Upper lobe of right lung (tissue), 1 donor: ENCODE results near the gene KCNMA1. TPM values are rescaled to one million over a fixed set of nuclear protein-coding genes. Genes with fewer than 3 reads are reported as not detected.

Source experiments
- ATAC-seq: fragments of 200-7000 bp; cut with Tn5 transposase; one replicate; pipeline ENCODE4 v1.9.1; 2020; ENCODE audit warnings: mild to moderate bottlenecking, moderate library complexity
- DNase-seq: peaks from one replicate; pipeline ENCODE4 v3.0.0-alpha.2; 2020
- H3K27ac ChIP-seq: fragments of 200-600 bp; one replicate; pipeline ENCODE4 v1.8.0; 2022
- H3K27me3 ChIP-seq: fragments of 200-600 bp; one replicate; pipeline ENCODE4 v1.8.0; 2022; ENCODE audit warnings: mild to moderate bottlenecking
- H3K36me3 ChIP-seq: fragments of 200-600 bp; one replicate; pipeline ENCODE4 v1.8.0; 2022
- H3K4me1 ChIP-seq: fragments of 200-600 bp; one replicate; pipeline ENCODE4 v1.8.0; 2022
- H3K4me3 ChIP-seq: fragments of 200-600 bp; one replicate; pipeline ENCODE4 v1.8.0; 2022; ENCODE audit warnings: mild to moderate bottlenecking
- H3K9me3 ChIP-seq: fragments of 200-600 bp; one replicate; pipeline ENCODE4 v1.8.0; 2022
- intact Hi-C: fragments of 100-400 bp; cut with DNase I; formaldehyde crosslinking; loops from one replicate; pipeline ENCODE4 v1.11.0; 2022
- total RNA-seq: library from RNA; stranded (reverse); fragmentation: NEBNext Ultra II Directional; extraction: Animal tissue kit (Norgen Biotek cat#: 25700); gene quantifications from one replicate; pipeline ENCODE4 v1.2.1, GENCODE V29; 2021
- TF ChIP-seq, protein P1 (sequence below): fragments of 200-600 bp; IDR thresholded peaks from one replicate; pipeline ENCODE4 v1.8.0; 2022; ENCODE audit warnings: antibody characterized with exemption
- donor health status: DM: no; HTN: yes; CAD: no; lungs with severe emphysema.

Gene KCNMA1
- total RNA-seq, 1 donor from 2014 or later = 26.3 TPM

DNA sequence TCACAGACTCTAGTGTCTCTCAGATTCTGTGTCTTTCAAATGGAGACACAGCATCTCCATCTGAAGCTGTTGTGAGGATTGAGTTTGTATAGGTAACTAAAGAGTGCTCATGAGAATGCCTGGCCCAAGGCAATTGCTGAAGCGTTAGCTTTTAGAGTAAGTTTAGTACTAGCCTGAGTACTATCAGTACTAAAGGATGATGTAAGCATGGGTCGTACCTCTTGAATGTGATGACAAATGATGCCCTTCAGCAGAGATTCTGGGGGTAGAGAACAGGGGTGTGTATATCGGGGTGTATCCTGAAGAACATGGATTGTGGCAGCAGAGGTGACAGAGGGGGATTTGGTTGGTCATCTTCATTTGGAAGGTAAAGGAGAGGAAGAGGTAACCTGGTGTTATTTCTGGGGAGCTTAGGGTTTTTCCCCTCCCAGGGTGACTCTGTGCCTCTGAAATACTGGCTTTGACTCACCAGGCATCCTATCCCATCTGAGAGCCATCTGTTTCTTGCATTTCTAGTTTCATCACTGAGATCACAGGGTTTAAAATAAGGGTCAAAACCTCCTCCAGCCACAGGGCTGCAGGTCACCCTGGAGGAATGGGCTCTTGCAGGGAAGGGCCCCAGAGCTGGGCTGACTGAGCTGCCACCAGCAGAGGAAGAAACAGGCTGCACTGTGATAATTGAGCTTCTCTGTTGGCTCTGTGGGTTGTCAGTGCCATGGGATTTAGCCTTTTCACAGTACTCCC is 756.0 kb downstream of the KCNMA1 start:
- ATAC-seq (no peak), DNase-seq (no peak)
- intact Hi-C loops = no loop called here
- Histone ChIP-seq H3K4me1 (no peaks in the 10 kb centered on the region), H3K4me3 (no peak overlapping the region), H3K27me3 (peaks cover 4% of the 10 kb centered on the region), H3K27ac (no peak overlapping the region), H3K36me3 (no peaks in the 10 kb centered on the region), H3K9me3 (no peaks in the 10 kb centered on the region)
- TF ChIP-seq, protein P1, sequence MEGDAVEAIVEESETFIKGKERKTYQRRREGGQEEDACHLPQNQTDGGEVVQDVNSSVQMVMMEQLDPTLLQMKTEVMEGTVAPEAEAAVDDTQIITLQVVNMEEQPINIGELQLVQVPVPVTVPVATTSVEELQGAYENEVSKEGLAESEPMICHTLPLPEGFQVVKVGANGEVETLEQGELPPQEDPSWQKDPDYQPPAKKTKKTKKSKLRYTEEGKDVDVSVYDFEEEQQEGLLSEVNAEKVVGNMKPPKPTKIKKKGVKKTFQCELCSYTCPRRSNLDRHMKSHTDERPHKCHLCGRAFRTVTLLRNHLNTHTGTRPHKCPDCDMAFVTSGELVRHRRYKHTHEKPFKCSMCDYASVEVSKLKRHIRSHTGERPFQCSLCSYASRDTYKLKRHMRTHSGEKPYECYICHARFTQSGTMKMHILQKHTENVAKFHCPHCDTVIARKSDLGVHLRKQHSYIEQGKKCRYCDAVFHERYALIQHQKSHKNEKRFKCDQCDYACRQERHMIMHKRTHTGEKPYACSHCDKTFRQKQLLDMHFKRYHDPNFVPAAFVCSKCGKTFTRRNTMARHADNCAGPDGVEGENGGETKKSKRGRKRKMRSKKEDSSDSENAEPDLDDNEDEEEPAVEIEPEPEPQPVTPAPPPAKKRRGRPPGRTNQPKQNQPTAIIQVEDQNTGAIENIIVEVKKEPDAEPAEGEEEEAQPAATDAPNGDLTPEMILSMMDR = no peak

DNA sequence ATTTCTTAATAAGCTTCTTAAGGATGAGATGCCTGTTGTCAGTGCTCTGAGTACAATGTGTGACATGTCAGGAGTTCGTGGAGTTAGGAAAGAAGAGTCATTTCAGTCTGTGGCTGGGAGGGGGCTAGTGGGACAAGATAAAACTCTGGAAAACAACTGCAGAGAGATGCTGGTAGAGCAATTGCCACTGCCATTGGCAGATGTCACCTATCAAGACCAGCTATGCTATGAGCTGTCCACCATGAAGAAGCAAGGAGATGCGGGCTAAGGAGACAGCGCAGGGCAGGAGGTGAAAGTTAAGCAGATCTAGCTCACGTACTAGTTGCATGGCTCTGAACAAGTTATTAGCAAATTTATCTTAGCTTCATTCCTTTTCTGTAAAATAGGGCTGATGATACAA is 756.7 kb downstream of the KCNMA1 start:
- Histone ChIP-seq H3K27me3 (peaks cover 4% of the 10 kb centered on the region), H3K27ac (no peak overlapping the region), H3K36me3 (no peaks in the 10 kb centered on the region), H3K4me1 (no peaks in the 10 kb centered on the region), H3K9me3 (no peaks in the 10 kb centered on the region), H3K4me3 (no peak overlapping the region)
- DNase-seq (no peak), ATAC-seq (no peak)
- TF ChIP-seq, protein P1 = no peak
- intact Hi-C loops = no loop called here

DNA sequence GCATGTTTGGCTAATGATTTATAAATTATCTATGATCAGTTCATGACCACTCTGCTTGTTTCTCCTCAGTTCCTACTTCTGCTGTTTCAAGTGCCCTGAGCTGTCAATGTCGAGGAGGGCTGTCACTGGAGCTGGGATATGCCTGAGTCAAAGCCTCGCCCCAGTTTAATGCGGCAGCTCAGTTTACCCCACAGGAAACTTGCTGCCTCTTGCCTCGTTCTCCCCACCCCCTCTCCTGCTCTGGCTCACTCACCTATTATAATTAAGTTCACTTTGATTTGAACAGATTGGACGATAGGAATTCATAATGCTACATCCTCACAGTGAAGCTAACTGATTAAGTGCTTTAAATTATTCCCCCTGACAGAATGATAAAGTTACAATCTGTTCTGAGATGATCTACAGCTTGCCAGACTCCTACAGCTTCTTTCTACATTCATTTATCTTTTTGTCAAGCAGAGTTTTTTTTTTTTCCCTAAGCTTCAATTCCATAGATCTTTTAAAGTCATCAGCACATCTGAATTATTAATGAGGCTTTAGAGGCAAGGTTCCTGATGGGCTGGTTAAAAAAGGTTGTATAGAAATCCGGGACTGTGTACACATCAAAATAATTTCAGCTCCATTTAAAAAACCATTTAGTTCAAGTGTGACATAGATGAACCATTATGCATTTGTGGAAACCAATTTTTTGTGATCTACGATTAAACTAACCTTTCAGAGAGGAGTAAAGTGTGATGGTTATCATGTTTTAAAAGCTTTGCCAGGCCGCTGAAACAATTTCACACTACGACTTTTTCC is 758.3 kb downstream of the KCNMA1 start:
- intact Hi-C loops = no loop called here
- Histone ChIP-seq H3K4me1 (no peaks in the 10 kb centered on the region), H3K36me3 (no peaks in the 10 kb centered on the region), H3K9me3 (no peaks in the 10 kb centered on the region), H3K4me3 (no peak overlapping the region), H3K27ac (no peak overlapping the region), H3K27me3 (peaks cover 4% of the 10 kb centered on the region)
- no peak for ATAC-seq
- TF ChIP-seq, protein P1 = no peak
- DNase-seq = no peak

DNA sequence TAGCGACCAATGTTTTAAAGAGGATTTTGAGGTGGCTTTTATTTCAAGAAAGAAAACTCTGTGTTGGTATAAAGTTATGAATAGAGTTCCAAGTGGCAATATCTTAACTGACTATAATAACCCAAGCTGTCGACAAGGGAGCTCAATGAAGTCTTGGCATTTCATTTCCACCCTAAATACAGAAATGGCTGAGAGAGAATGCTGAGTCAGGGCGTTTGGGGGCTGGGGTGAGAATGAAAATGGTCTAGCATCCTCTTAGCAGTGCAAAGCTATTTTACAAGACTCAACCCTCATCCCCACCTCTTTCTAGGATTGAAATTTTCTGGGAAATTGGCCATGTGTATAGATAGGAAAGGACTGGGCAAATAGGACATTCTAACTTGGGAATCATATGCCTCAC is 759.1 kb downstream of the KCNMA1 start:
- TF ChIP-seq, protein P1 = no peak
- no peak for ATAC-seq
- H3K27ac ChIP-seq = no peak overlapping the region
- no peaks in the 10 kb centered on the region for H3K36me3 ChIP-seq
- no peaks in the 10 kb centered on the region for H3K9me3 ChIP-seq
- H3K4me3 ChIP-seq = no peak overlapping the region
- no peaks in the 10 kb centered on the region for H3K4me1 ChIP-seq
- DNase-seq = no peak
- H3K27me3 ChIP-seq = peaks cover 4% of the 10 kb centered on the region
- intact Hi-C loops = no loop called here

DNA sequence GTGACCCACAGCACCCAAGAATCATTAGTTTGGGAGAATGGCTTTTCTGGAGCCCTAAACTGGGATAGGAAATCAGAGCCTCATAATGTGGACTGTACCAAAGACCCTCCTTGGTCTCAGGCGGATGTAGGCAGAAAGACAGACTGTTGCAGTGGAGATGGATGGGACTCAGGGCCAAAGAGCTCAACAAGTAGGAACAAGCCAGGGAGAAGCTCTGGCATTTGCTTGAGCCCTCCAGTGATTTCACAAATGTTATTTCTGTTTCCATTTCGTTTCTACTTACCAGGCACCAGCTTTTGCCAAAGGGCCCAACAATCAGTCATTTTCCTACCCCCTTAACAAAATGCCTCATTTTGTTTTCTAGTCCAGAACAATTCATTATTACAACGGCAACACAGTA is 762.7 kb downstream of the KCNMA1 start:
- no peak for DNase-seq
- TF ChIP-seq, protein P1 = no peak
- intact Hi-C loops = no loop called here
- no peak overlapping the region for H3K4me3 ChIP-seq
- no peak for ATAC-seq
- no peaks in the 10 kb centered on the region for H3K9me3 ChIP-seq
- no peaks in the 10 kb centered on the region for H3K36me3 ChIP-seq
- H3K27me3 ChIP-seq = peaks cover 4% of the 10 kb centered on the region
- no peak overlapping the region for H3K27ac ChIP-seq
- no peaks in the 10 kb centered on the region for H3K4me1 ChIP-seq
